HG02884 (cell line): ENCODE data around the gene KCNMB2.
A peak's percentile ranks its signal among the peaks of the same experiment; 100 is the strongest.

Source experiments
- ATAC-seq: cut with Tn5 transposase; IDR thresholded peaks from one replicate; pipeline ENCODE4 v1.9.1; 2021; ENCODE audit warnings: mild to moderate bottlenecking, moderate library complexity; ENCODE audit not compliant: unreplicated experiment

Gene KCNMB2

DNA sequence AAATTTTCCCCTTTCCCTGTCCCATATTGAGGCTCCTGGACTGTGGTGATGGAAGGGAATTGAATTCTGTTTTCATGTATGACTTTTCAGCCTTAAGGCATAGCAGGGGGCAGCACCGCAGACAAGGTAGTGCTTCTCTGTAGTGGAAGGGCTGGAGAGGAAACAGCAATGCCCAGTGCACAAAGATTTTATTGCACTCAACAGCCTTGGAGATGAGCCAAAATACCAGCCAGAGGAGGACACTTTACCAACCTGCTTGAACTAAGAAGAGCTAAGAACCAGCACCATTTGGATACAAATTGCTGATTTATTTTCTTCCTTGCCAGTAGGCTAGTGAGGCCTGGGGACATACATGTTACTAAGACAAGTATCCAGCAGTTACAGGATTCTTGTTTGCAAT, 98.7 kb downstream of the KCNMB2 start:
- no peak for ATAC-seq

- no peak for ATAC-seq
Observed at GRCh38 chr3:178637802-178638201, 101.6 kb downstream of the KCNMB2 start.

- ATAC-seq = no peak
Observed at GRCh38 chr3:178645503-178645902, 109.3 kb downstream of the KCNMB2 start.

DNA sequence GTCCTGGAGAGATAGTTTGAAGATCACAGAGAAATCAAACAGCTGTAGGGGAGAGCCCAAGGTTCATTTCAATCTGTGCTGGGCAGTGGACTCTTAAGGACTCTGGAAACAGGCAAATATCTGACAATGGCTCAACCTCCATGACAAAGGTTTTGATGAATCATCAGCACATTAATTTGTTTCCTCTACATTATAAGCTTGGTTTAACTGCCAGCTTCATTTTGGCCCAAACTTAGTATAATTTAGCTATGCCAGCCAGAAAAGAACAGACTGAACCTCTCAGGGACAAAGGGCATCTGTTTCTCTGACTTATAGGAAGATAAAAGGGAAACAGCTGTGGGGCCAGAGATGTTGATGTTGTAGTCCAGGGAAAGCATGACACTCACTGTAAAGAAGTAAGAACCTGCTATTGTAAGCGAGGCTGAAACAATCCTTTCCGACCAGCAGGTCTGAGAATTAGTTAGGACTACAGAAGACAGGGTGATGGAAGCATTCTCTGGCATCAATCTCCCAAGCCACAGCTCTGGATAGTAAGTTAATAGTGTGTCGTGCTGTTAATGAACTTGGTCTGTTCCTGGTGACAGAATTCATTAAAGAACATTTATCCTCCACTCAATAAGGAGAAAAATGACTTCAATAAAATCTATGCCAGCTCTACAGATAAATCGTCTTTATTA, 110.1 kb downstream of the KCNMB2 start:
- no peak for ATAC-seq

- no peak for ATAC-seq
Observed at GRCh38 chr3:178655488-178655887, 119.3 kb downstream of the KCNMB2 start.

GRCh38 chr3:178658694-178659325, 122.6 kb downstream of the KCNMB2 start:
- ATAC-seq = no peak

- peak; percentile 69 for ATAC-seq
Observed at GRCh38 chr3:178663201-178663934, 127.1 kb downstream of the KCNMB2 start.

DNA sequence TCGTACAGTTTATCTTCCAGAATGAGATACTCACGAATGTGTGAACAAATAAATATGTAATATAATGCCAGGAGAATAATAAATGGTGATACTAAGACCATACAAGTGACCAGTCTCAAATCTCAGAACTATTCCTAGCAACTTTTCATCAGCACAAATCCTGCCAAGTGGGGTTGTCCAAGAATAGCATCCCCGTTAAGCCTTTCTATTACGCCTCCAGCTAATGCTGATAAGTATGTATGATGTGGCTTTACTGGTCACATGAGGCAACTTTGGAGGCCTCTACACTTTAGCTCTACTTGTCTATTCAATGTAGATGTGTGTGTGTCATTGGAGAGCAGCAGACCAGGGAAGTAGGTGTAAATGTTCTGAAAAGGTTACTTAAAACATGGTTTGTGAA, 129.5 kb downstream of the KCNMB2 start:
- ATAC-seq = no peak

GRCh38 chr3:178669022-178669601, 132.9 kb downstream of the KCNMB2 start:
- peak; percentile 25 for ATAC-seq

- ATAC-seq = peak; percentile 51
Observed at GRCh38 chr3:178669758-178670157, 133.5 kb downstream of the KCNMB2 start.

GRCh38 chr3:178671377-178671776, 135.1 kb downstream of the KCNMB2 start:
- peak; percentile 24 for ATAC-seq

- peak; percentile 56 for ATAC-seq
Observed at GRCh38 chr3:178671791-178672190, 135.6 kb downstream of the KCNMB2 start.

DNA sequence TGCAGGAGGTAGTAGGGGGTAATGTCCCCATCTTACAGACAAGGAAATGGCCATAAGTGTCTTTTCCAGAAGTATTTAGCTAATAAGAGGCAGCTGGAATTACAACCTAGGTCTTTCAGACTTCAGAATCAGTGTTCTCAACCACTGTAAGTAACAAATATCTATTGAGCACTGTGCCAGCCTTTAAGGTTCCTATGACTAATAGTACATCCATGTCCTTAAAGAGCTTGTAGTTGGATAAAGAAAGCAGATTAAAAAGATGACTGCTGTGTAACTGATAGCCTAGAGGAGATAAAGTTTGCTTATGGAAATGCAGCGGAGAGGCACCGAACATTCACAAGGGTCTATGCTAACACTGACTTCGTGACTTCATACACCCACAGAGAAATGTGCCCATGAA, 136.0 kb downstream of the KCNMB2 start:
- ATAC-seq = no peak

GRCh38 chr3:178673529-178673928, 137.3 kb downstream of the KCNMB2 start:
- ATAC-seq = no peak

GRCh38 chr3:178676077-178676476, 139.8 kb downstream of the KCNMB2 start:
- ATAC-seq = no peak

DNA sequence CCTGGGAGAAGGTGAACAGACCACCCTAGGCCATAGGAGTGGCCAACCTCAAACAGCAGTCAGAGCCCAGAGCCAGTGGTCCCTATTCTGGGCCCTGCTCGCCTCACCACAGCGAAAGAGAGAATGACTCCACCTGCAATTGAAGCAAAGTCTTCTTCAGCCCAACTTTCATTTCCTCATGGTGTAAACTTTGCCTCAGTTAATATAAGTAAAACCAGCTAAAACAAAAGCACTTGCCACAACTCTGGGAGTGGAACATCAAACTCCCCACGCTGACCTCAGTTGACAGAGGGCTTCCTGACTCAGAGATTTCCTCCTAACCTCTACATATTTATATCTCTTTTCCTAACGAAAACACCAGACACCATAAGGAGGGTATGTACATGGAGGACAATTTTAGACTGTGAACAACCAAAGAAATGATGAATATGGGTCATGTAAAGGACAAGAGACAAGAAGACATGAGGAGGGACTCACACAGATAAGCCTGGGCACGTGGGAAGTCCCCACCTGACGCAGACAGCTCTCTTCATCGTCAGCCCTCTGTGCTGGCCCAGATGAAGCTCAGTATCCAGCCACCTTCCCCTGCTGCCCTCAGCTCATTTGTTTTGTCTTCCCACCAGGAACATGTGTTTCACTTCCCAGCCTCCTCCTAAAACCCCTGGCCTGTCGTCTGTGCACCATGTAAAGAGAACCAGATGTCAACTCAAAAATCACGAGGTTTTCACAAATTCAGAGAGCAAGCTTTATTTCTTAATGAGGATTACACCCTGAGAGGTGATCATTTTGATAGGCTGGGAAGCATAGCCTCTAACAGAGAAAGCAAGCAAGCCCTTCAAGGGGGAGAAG, 140.9 kb downstream of the KCNMB2 start:
- peak; percentile 87 for ATAC-seq

DNA sequence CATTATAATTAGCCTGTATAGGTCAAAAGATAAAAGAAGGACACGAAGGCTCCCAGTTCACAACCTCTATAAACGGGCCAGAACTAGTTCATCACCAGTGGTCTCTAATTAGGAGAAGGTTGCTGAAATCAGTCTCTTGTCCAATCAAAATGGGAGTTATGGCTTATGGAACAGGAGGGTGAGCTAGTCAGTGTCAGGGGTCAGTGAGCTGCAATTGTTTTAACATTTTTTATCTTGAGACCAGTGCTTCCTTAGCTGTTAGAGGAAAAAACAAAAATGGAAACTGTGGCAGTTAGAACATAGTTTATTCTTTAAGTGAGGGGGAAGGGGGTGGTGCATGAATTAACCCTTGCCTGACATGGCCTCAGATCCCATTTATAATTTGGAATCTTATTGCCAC, 141.7 kb downstream of the KCNMB2 start:
- no peak for ATAC-seq

DNA sequence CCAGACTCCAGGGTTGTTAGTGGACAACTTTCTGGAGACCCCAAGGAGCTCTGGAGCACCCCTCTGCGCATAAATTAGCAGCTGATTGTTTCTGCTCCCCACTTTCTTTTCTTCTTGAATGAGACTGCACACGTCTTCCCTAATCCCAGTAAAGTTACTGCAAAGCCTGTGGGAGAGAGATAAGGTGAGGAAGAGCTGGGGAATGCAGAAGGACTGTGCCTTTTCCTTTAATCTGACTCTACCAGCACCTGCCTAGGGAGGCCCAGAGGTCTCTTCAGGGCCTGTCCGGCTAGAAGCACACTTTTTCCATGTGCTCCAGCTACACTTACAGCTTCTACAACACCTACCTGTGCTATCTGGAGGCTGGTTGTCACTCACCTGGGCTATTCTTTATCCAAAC, 143.8 kb downstream of the KCNMB2 start:
- ATAC-seq = no peak

DNA sequence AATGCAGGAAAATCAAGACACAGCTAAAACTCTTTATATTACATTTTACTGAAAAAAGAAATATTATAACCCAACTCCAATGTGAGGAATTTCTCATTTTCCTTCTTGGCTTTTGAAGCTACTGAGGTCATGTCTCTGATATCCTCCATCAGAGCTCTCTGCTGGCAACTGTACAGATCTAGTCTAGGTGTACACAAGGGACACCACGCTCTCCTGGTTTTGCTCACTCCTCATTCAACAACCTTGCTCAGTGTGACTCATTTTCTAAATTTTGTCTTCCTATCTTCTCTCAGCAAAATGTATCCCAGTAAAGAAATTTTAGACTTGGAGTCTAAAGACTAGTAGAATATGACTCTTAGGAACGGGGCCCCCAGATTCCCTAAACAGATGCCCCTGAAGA, 144.3 kb downstream of the KCNMB2 start:
- no peak for ATAC-seq

DNA sequence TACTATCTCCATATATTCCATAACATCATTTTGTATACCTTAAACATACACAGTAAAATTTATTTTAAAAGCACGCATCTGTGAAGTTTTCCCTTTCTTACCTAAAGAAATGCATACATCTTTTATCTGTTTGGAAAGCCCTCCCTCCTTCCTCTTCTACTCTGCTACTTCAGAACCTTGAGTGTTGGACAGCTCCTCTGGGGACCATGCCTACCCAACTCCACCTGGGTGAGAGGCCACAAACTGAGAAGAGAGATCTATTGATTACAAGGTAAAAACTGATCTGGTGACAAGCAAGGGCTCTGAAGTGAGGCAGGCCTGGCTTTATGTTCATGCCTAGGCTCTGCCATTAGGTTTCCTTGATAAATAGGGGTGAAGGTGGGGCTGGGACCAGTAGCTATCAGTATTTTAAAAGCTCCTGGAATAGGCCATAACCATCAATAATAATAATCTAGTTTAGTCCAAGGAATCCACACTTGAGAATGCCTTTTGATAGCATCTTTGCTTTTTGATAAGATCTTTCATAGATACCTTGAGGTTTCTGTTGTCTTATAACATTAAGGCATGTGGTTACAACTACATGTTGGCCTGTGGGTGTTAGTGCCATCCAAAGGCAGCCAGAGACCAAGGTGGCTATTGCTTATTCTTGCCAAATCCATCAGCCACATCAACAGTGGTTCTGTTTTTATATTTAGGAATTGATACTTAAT, 148.8 kb downstream of the KCNMB2 start:
- no peak for ATAC-seq
